Vagina (tissue), 2 donors: ENCODE measurements around the gene KCTD10.

ENCODE experiments used
- CTCF ChIP-seq, 3 experiments: fragments of 450-650 bp in 2 of 3; fragments of 200-600 bp in 1 of 3; sonication (generic) in 1 of 3; IDR thresholded peaks; one replicate each; pipeline ENCODE4 v1.5.1; 2017 to 2019; ENCODE audit warnings: antibody characterized with exemption in 3 of 3, mild to moderate bottlenecking in 2 of 3, moderate library complexity in 2 of 3
- POLR2A ChIP-seq, 2 donors: fragments of 450-650 bp; IDR thresholded peaks; one replicate each; pipeline ENCODE4 v1.6.1; 2017; ENCODE audit warnings: antibody characterized with exemption in 2 of 2, mild to moderate bottlenecking in 2 of 2, moderate library complexity in 2 of 2

- TF ChIP-seq CTCF (IDR thresholded peaks at IDR 0.05), result no peak
- TF ChIP-seq POLR2A (IDR thresholded peaks at IDR 0.05), result no peak
Observed at GRCh38 chr12:109488051-109488665, 11.1 kb upstream of the KCTD10 start.
